Measurements from ENCODE around the gene ARIH2. TPM values are rescaled to one million over a fixed set of nuclear protein-coding genes. Genes with fewer than 3 reads are reported as not detected.

Gene ARIH2
- total RNA-seq, 2 donors from 2014 or later: 70.9 to 125 TPM

DNA sequence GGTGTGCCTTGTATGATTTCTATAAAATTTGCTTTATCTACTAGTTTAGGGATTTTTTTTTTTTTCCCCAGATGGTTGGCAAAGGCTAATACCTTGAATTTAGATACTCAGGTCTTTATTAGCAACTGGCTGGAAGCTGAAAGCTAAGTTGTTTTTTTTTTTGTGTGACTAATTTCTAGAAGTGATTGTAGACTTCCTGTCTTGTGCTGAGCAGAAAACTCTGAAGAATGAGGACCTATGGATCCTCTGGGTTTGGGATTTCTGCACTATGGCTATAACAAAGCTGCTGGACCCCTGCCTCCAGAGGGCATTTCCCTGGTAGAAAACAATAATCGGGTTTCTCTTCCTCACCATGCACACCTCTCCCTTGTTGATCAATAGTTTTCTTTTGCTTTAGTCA is 10.0 kb downstream of the ARIH2 start:
- Histone ChIP-seq H3K27me3 (replicated peaks; ENCODE audit: insufficient read depth) (no peaks in the 10 kb centered on the region), H3K27ac (no peak overlapping the region), H3K9me3 (no peaks in the 10 kb centered on the region), H3K4me3 (no peak overlapping the region), H3K36me3 (no peaks in the 10 kb centered on the region), H3K4me1 (replicated peaks) (peaks cover 5% of the 10 kb centered on the region)
- DNase-seq (ENCODE audit: low spot score): no peak
- TF ChIP-seq POLR2AphosphoS5 (IDR thresholded peaks at IDR 0.05) (no peak), POLR2A (IDR thresholded peaks at IDR 0.05) (no peak)
- TF ChIP-seq, protein P1, sequence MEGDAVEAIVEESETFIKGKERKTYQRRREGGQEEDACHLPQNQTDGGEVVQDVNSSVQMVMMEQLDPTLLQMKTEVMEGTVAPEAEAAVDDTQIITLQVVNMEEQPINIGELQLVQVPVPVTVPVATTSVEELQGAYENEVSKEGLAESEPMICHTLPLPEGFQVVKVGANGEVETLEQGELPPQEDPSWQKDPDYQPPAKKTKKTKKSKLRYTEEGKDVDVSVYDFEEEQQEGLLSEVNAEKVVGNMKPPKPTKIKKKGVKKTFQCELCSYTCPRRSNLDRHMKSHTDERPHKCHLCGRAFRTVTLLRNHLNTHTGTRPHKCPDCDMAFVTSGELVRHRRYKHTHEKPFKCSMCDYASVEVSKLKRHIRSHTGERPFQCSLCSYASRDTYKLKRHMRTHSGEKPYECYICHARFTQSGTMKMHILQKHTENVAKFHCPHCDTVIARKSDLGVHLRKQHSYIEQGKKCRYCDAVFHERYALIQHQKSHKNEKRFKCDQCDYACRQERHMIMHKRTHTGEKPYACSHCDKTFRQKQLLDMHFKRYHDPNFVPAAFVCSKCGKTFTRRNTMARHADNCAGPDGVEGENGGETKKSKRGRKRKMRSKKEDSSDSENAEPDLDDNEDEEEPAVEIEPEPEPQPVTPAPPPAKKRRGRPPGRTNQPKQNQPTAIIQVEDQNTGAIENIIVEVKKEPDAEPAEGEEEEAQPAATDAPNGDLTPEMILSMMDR (IDR thresholded peaks at IDR 0.05): no peak
- intact Hi-C loops (cut with DNase I): no loop called here
- WGBS: 94% methylated on average over 1 of the region's 1 CpG

GRCh38 chr3:48929358-48930035 is 10.9 kb downstream of the ARIH2 start:
- intact Hi-C loops (cut with DNase I): no loop called here
- WGBS: 60% methylated on average over 3 of the region's 3 CpGs
- TF ChIP-seq POLR2AphosphoS5 (IDR thresholded peaks at IDR 0.05): no peak
- no peak for TF ChIP-seq POLR2A (IDR thresholded peaks at IDR 0.05)
- TF ChIP-seq, protein P1 (IDR thresholded peaks at IDR 0.05): no peak
- Histone ChIP-seq H3K9me3 (no peaks in the 10 kb centered on the region), H3K27me3 (replicated peaks; ENCODE audit: insufficient read depth) (no peaks in the 10 kb centered on the region), H3K4me1 (replicated peaks) (peaks cover 5% of the 10 kb centered on the region), H3K36me3 (no peaks in the 10 kb centered on the region), H3K27ac (no peak overlapping the region), H3K4me3 (no peak overlapping the region)
- DNase-seq (ENCODE audit: low spot score): no peak

- no peak overlapping the region for H3K27ac ChIP-seq
- DNase-seq (ENCODE audit: low spot score): no peak
- TF ChIP-seq POLR2AphosphoS5 (IDR thresholded peaks at IDR 0.05) (no peak), POLR2A (IDR thresholded peaks at IDR 0.05) (no peak)
- TF ChIP-seq, protein P1 (IDR thresholded peaks at IDR 0.05): no peak
- WGBS: 84% methylated on average over 3 of the region's 3 CpGs
- H3K4me3 ChIP-seq: no peak overlapping the region
- intact Hi-C loops (cut with DNase I): no loop called here
- no peaks in the 10 kb centered on the region for H3K36me3 ChIP-seq
- H3K4me1 ChIP-seq (replicated peaks): peaks cover 5% of the 10 kb centered on the region
- no peaks in the 10 kb centered on the region for H3K9me3 ChIP-seq
- no peaks in the 10 kb centered on the region for H3K27me3 ChIP-seq (replicated peaks; ENCODE audit: insufficient read depth)
These were observed 11.9 kb downstream of the ARIH2 start for GRCh38 chr3:48930590-48930989.

DNA sequence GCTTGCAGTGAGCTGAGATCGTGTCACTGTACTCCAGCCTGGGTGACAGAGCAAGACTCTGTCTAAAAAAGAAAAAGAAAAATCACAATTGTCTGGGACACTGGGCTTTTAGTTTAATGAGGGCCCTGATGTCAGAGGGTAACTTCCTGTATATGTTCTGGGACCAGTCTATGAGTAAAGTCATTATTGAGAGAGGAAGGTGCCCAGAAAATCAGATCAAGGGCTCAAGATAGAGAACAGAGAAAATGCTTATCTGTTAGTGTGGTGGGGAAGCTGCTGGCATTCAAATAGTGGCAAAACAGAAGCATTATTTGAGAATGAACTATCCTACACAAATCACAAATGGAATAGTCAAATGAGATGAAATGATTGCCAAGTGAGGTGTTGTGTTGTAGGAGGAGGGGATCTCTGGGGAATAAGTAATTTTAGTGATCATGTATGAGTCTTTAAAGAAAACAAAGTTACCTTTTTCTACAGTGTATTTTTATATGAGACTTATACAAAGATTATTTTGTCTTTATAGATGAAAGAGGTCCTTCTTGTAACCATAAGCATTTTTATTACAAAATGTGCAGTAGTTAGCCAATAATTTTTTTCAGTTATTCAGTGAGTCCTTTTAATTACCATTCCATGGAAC is 13.4 kb downstream of the ARIH2 start:
- Histone ChIP-seq H3K9me3 (no peaks in the 10 kb centered on the region), H3K27ac (no peak overlapping the region), H3K4me3 (no peak overlapping the region), H3K4me1 (replicated peaks) (peaks cover 5% of the 10 kb centered on the region), H3K27me3 (replicated peaks; ENCODE audit: insufficient read depth) (no peaks in the 10 kb centered on the region), H3K36me3 (no peaks in the 10 kb centered on the region)
- DNase-seq (ENCODE audit: low spot score): no peak
- 63% methylated on average over 1 of the region's 1 CpG for WGBS
- intact Hi-C loops (cut with DNase I): no loop called here
- TF ChIP-seq, protein P1 (IDR thresholded peaks at IDR 0.05): no peak
- TF ChIP-seq POLR2A (IDR thresholded peaks at IDR 0.05): no peak
- TF ChIP-seq POLR2AphosphoS5 (IDR thresholded peaks at IDR 0.05): no peak
